Urothelium cell line (cell line): ENCODE data around the gene GRK5.
"Not testable (repeated sequence)": the region's sequence is repeated elsewhere in the genome, so short reads cannot be mapped to it uniquely, and the experiment has no call there.

Experiments
- DNase-seq: peaks from one replicate; pipeline ENCODE4 v3.0.0; 2011; ENCODE audit warnings: low spot score, mixed read lengths
- FAIRE-seq: peaks from 2 replicates; lab custom pipeline; 2011; peaks lifted over from hg19 to GRCh38; lab: Jason Lieb, UNC

Gene GRK5

GRCh38 chr10:119448628-119449584 is 241.5 kb downstream of the GRK5 start:
- DNase-seq (no peak), FAIRE-seq (no peak)

- peak; percentile 85 for DNase-seq
- peak; percentile 17 for FAIRE-seq
These were observed 242.5 kb downstream of the GRK5 start for GRCh38 chr10:119449760-119450461.

- FAIRE-seq (no peak), DNase-seq (peak; percentile 42)
These were observed 243.4 kb downstream of the GRK5 start for GRCh38 chr10:119450606-119451299.

DNA sequence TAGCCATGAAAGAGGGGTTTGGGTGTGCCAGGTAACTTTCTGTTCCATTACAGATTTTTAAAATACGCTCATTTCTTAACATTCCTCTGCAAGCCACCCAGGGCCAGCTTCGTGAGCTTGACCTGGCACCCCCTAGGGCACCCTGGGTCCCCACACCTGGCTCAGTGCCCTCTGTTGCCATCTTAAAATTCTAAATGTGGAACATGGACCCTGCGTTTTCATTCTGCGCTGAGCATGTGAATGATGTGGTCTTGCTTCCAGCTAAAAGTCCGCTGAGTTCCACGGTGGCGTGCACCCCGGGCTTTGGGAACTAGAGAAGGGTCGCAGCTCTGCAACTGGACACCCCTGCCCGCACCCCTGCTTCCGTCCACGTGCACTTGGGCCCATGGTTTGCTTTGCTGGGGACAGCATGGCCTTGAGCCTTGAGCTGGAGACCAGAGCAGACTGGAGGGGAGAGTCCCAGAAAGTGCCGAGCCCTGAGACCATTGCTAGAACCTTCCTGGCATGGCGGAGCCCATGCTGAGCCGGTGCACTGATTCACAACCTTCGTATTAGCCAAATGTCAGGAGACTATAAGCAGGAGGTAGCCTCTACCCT is 244.0 kb downstream of the GRK5 start:
- no peak for FAIRE-seq

GRCh38 chr10:119452396-119452795 is 245.0 kb downstream of the GRK5 start:
- FAIRE-seq (no peak), DNase-seq (no peak)

More for the DNA sequence above, 244.0 kb downstream of the GRK5 start:
- no peak for DNase-seq

- no peak for FAIRE-seq
These were observed 245.9 kb downstream of the GRK5 start for GRCh38 chr10:119453313-119453712.

GRCh38 chr10:119454316-119454715 is 246.9 kb downstream of the GRK5 start:
- DNase-seq (no peak), FAIRE-seq (no peak)

More at GRCh38 chr10:119453313-119453712, 245.9 kb downstream of the GRK5 start:
- DNase-seq: no peak

DNA sequence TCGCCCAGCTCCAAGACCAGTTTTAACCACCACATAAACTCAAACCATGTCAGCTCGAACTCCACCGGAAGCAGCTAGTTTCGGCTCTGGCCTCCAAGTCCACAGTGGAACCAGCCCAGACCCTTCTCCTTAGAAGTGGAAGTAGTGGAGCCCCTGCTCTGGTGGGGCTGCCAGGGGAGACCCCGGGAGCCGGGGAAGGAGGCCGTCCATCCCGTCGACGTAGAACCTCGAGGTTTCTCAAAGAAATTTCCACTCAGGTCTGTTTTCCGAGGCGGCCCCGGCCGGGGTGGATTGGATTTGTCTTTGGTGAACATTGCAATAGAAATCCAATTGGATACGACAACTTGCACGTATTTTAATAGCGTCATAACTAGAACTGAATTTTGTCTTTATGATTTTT is 247.6 kb downstream of the GRK5 start:
- FAIRE-seq (no peak), DNase-seq (no peak)

DNA sequence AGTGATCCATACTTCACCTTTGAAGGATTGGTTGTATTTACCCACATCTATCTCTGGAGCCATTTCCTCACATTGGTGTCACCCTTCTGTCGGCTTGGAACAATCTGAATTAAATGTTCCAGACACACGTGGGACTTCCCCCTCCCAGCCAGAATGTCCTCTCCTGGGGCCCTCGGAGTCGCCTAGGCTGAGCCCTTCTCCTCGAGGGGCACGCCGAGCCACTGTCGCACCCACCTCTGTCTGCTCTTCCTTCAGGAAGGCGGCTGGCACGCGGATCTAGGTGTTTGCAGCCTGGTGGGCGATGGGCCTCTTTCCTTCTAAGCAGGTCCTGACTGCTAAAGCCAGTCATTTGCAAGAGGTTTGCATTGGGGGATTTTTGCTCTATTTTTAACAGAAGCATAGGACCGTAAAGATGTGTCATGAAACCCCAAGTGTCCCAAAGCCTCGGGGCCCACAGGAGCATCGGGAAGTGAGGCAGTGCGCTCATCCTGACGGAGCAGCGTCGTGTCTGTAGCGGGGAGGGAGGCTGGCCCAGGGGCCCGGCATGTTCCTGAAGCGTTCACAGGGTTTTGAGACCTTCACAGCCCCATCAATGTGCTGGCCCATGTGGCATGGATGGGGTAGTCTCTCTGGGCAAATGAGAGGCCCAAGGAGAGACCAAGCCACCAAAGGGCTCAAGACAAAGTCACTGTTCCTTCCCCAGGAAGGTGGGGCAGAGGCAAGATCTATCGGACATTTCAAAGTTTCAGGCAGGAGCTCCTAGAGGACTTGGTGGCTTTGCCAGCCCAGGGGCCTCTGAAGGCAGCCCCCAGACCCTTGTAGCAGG is 248.5 kb downstream of the GRK5 start:
- FAIRE-seq (no peak), DNase-seq (no peak)

GRCh38 chr10:119456435-119456810 is 249.1 kb downstream of the GRK5 start:
- FAIRE-seq (no peak), DNase-seq (no peak)

DNA sequence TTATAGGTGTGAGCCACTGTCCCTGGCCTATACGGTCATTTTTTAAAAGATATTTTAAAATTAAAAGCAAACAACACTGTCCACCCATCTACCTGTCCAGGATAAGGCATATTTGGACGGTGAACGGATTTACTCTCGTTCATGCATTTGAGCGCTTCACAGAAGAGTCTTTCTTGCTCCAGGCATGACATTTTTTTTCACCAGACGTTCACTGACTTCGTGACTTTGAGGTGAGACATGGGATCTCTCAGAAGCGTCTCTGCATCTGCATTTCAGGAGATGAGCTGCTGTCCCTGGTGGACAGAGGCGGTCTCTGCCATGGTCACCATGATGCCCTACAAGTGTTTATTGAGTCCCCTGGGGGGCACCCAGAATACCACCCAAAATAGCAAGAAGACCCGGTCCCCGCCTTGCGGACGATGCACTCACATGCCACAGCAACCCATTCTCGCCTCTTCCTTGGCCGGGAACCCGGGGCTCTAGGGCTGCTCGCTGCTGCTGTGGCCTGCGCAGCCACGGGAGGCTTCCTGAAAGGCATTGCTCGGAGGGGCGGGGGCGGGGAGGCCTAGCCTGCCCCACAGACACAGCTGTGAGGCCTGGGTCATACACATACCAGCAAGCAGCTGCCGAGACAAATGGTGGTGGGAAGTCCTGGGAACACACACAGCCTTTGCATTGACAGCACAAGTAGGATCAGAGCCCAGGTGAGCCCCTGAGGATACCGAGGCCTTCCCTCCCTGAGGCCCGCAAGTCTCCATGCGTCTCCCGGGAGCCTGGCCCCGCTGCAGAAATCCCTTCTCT is 250.8 kb downstream of the GRK5 start:
- DNase-seq (no peak), FAIRE-seq (no peak)

- DNase-seq (no peak), FAIRE-seq (no peak)
These were observed 252.4 kb downstream of the GRK5 start for GRCh38 chr10:119459681-119460340.

DNA sequence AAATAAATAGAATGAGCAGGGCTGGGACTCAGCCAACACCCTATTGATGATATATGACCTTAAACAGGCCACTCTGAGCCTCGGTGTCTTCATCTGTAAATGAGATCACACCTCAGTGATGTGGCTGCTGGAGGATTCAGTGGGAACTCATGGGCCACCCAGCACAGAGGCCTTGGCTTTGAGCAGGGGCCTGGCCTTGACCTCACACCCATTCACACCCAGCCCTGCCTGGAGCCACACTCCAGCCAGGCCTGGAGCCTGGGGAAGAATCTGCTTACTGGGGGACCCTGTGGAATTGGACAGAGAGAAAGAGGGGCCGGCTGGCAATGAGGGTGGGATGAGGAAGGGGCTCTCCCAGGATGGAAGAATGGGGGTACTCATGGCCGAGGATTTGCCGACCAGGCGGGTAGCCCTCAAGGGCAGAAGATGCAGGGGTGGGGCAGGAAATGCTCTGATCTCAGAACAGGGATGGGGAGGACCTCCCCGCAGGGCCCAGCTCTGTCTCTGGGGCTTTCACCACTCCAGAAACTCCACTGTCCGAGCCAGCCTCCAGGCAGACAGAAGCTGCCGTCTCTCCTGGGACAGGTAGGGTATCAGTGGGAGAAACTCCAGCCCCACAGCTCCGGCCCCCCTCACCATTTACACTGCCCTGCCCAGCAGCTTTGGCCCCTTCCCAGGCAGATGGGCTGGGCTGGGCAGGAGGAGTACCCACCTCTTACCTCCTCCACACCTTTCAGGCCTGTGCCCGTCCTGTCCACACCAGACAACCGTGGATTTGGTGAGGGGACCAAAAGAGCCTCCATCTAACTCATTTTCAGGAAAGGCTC is 253.2 kb downstream of the GRK5 start:
- FAIRE-seq (no peak), DNase-seq (no peak)

DNA sequence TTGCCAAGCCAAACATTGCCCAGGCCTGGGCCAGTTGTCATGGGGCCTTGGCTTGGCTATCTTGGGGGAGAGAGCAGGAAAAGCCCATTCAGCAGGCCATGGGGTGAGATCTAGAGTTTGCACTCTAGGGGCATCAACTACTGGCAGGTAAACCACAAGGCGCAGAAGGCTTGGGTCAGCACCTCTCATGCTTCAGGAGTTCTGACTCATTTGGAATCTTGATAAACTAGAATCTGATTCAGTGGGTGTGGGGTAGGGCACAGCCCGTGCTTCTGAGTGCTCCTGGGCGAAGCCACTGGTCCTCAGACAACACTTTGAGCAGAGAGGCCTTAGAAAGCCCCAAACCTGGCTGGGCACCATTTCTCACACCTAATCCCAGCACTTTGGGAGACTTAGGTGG is 254.0 kb downstream of the GRK5 start:
- DNase-seq: no peak
- no peak for FAIRE-seq

DNA sequence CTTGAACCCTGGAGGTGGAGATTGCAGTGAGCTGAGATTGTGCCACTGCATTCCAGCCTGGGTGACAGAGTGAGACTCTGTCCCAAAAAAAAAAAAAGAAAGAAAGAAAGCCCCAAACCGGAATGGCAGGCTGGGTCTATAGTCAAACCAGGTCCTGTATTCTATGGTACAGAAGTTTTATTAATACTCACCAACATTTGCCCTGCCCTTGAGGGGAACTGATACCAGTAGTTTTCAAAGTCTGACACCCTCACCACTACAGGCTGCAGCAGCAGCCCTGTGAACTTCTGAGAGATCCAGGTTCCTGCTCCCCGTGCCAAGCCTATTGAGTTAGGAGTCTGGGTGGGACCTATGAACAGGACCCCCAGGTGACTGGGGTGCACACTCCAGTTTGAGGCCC is 254.6 kb downstream of the GRK5 start:
- DNase-seq (no peak), FAIRE-seq (no peak)

DNA sequence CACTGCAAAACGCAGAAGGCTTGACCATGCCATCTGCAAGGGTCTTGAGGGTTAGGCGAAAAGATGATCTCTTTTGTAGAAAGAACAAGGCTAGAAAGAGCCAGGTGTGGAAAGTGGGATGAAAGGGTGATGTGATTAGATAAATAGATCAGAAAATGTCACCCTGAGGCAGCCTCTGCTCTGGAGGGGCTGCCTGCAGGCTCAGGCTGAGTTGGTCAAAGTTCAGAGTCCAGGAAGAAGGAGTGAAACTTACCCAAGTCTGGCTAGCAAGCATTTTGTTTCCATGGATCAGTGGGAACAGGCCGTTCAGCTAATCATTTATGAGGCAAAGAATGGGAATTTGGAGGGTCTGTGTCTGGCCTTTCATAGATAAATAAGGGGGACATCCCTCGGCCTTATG is 255.4 kb downstream of the GRK5 start:
- no peak for FAIRE-seq
- no peak for DNase-seq

DNA sequence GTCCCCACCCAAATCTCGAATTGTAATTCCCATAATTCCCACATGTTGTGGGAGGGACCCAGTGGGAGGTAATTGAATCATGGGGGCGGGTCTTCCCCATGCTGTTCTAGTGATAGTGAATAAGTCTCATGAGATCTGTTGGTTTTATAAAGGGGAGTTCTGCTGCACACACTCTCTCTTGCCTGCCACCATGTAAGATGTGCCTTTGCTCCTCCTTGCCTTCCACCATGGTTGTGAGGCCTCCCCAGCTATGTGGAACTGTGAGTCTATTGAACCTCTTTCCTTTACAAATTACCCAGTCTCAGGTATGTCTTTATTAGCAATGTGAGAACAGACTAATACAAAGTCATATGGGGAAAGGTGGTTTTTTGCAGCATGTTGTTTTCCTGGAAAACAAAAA is 255.8 kb downstream of the GRK5 start:
- not testable (repeated sequence) for FAIRE-seq

DNA sequence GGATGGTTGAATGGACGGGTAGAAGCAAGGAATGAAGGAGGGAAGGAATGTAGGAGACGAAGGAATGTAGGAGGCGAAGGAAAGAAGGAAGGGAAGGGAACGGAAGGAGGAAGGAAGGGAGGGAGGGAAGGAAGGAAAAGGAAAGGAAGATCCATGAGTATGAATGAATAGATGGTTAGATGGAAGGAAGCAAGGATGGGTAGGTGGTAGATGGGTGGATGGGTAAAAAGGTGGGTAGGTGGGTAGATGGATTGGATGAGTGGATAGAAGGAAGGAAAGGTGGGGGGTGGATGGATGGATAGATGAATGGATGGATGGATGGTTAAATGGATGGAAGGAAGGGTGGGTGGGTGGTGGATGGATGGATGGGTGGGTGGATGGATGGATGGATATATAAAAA is 257.7 kb downstream of the GRK5 start:
- no peak for FAIRE-seq

More for the DNA sequence above, 255.8 kb downstream of the GRK5 start:
- DNase-seq: not testable (repeated sequence)

More for the DNA sequence above, 257.7 kb downstream of the GRK5 start:
- no peak for DNase-seq
